ENCODE measurements around the gene TAS2R1. TPM values are rescaled to one million over a fixed set of nuclear protein-coding genes. Genes with fewer than 3 reads are reported as not detected.

TAS2R1 gene
- total RNA-seq (2022; extraction: Qiagen RNA extraction; ENCODE audit: low read depth) = not detected in 5 replicates

GRCh38 chr5:9630251-9630650 is at the start of gene TAS2R1:
Gene TAS2R1, minus strand, starts transcription at chr5:9630351. Its CDS starts 319 bp downstream, at chr5:9630032.

Other genes with a start within 250 kb of the TAS2R1 start
- gene SEMA5A, start 84.3 kb downstream of the TAS2R1 start, total RNA-seq (2022; extraction: Qiagen RNA extraction; ENCODE audit: low read depth) = not detected in 5 replicates